ENCODE data around the gene DZIP1L. TPM values are rescaled to one million over a fixed set of nuclear protein-coding genes. Genes with fewer than 3 reads are reported as not detected.

Gene DZIP1L
- total RNA-seq, 1 experiment from 2014 or later: 10.4 TPM

GRCh38 chr3:138082085-138082991 is 33.1 kb downstream of the DZIP1L start:
- no peaks in the 10 kb centered on the region for H3K79me1 ChIP-seq (ENCODE audit: insufficient read depth, low read depth, low read length, poor library complexity, severe bottlenecking)
- no peak overlapping the region for H3K4me3 Mint-ChIP-seq
- no peak overlapping the region for H2BK5ac ChIP-seq (ENCODE audit: insufficient read length, low read length)
- H2BK120ac ChIP-seq (ENCODE audit: low read depth, low read length, poor library complexity, severe bottlenecking): no peak overlapping the region
- H3K9me3 ChIP-seq (ENCODE audit: control insufficient read depth, low read depth, low read length): no peaks in the 10 kb centered on the region
- no peaks in the 10 kb centered on the region for H3K4me1 ChIP-seq (ENCODE audit: insufficient read depth, low read length)
- no peak overlapping the region for H3K9ac ChIP-seq (ENCODE audit: extremely low read depth, insufficient read length, low read length)
- no peak overlapping the region for H2AFZ ChIP-seq (ENCODE audit: low read length)
- no peak for TF ChIP-seq CTCF (conservative IDR thresholded peaks at IDR 0.05)
- no peak overlapping the region for H2BK15ac ChIP-seq (ENCODE audit: low read depth, low read length)
- H3K27ac Mint-ChIP-seq: no peak overlapping the region; a peak in 1 of 7 replicates
- H3K4ac ChIP-seq (ENCODE audit: low read depth, low read length): no peak overlapping the region
- H3T11ph ChIP-seq (ENCODE audit: low read length): no peak overlapping the region
- H3K27ac ChIP-seq (ENCODE audit: insufficient read length, low read depth, low read length): no peak overlapping the region
- H4K20me1 ChIP-seq (ENCODE audit: control insufficient read depth, insufficient read depth, insufficient read length): no peaks in the 10 kb centered on the region
- H3K56ac ChIP-seq (ENCODE audit: insufficient read length, low read depth, low read length): no peak overlapping the region
- H3K4me2 ChIP-seq (ENCODE audit: insufficient read depth, insufficient read length, low read length): no peak overlapping the region
- H3K18ac ChIP-seq (ENCODE audit: insufficient read length, low read depth, low read length): no peak overlapping the region
- no peak overlapping the region for H3K23ac ChIP-seq (ENCODE audit: insufficient read length, low read depth, low read length)
- no peak overlapping the region for H4K91ac ChIP-seq (ENCODE audit: insufficient read length, low read depth, low read length)
- no peak overlapping the region for H2AK5ac ChIP-seq (ENCODE audit: insufficient read length, low read length)
- no peak overlapping the region for H3K14ac ChIP-seq (ENCODE audit: insufficient read depth, low read length)
- H3K36me3 Mint-ChIP-seq (ENCODE audit: insufficient read depth in 1 of 3, low read depth in 3 of 3): peaks cover 20 to 51% (median 42%) of the 10 kb centered on the region in 3 experiments
- no peaks in the 10 kb centered on the region for H3K79me2 ChIP-seq (ENCODE audit: insufficient read depth, low read length)
- no peak for DNase-seq
- H3K9me3 Mint-ChIP-seq: no peaks in the 10 kb centered on the region
- H4K5ac ChIP-seq (ENCODE audit: insufficient read length, low read depth, low read length): no peak overlapping the region
- H3K27me3 ChIP-seq (ENCODE audit: insufficient read depth, low read length): no peaks in the 10 kb centered on the region
- WGBS (ENCODE audit: extremely low coverage, insufficient read length, low lambda C conversion rate): no CpG with 5 or more reads among the region's 8 CpGs
- no peaks in the 10 kb centered on the region for H3K23me2 ChIP-seq (ENCODE audit: insufficient read length, low read depth, low read length, poor library complexity, severe bottlenecking)
- no peak overlapping the region for H4K8ac ChIP-seq (replicated peaks; ENCODE audit: insufficient read length, low read depth, low read length)
- H3K4me1 Mint-ChIP-seq: peaks cover 0 to 8% of the 10 kb centered on the region in 2 experiments; a peak in 1 of 4 replicates
- H2BK20ac ChIP-seq (ENCODE audit: low read depth, low read length, poor library complexity, severe bottlenecking): no peak overlapping the region
- H2BK12ac ChIP-seq (ENCODE audit: insufficient read length, low read depth, low read length): no peak overlapping the region
- H3K27me3 Mint-ChIP-seq (ENCODE audit: low read depth): no peaks in the 10 kb centered on the region
